WTC11 (cell line): Measurements from ENCODE around the gene TDRKH. TPM values are rescaled to one million over a fixed set of nuclear protein-coding genes. Genes with fewer than 3 reads are reported as not detected.

ENCODE experiments used
- ATAC-seq: fragments of 200-7000 bp; cut with Tn5 transposase; 2 replicates; pipeline ENCODE4 v1.10.0; 2021; ENCODE audit warnings: mild to moderate bottlenecking, moderate library complexity
- CTCF ChIA-PET: fragments of 300-600 bp; sonication (Branson Sonifier 250); formaldehyde crosslinking; loops from one replicate; lab custom pipeline; 2021; ENCODE audit warnings: antibody characterized with exemption; lab: Charles Lee
- POLR2A ChIA-PET: fragments of 350-600 bp; sonication (Branson Sonifier 250); formaldehyde crosslinking; loops from one replicate; lab custom pipeline; 2021; ENCODE audit warnings: antibody characterized with exemption; lab: Charles Lee
- DNase-seq: peaks from one replicate; pipeline ENCODE4 v3.0.0; 2021; ENCODE audit warnings: low spot score
- H3K27ac Mint-ChIP-seq: 2 replicates; pipeline ENCODE4 v1.8.0; 2021; ENCODE audit warnings: mixed read lengths
- H3K27me3 Mint-ChIP-seq: 2 replicates; pipeline ENCODE4 v1.8.0; 2021; ENCODE audit warnings: low read depth, mild to moderate bottlenecking, moderate library complexity, mixed read lengths
- H3K36me3 Mint-ChIP-seq: 2 replicates; pipeline ENCODE4 v1.8.0; 2021; ENCODE audit warnings: mixed read lengths
- H3K4me1 Mint-ChIP-seq: 2 replicates; pipeline ENCODE4 v1.8.0; 2022; ENCODE audit warnings: mixed read lengths
- H3K4me3 Mint-ChIP-seq: 2 replicates; pipeline ENCODE4 v1.8.0; 2021; ENCODE audit warnings: mild to moderate bottlenecking, moderate library complexity, mixed read lengths
- H3K9me3 Mint-ChIP-seq: 2 replicates; pipeline ENCODE4 v1.8.0; 2021; ENCODE audit warnings: mixed read lengths
- CREM ChIP-seq: sonication (generic); formaldehyde crosslinking; IDR thresholded peaks from 2 replicates; pipeline ENCODE4 v1.8.1; 2022; ENCODE audit warnings: mild to moderate bottlenecking, missing genetic modification reagents, moderate library complexity
- ESRRA ChIP-seq: sonication (generic); formaldehyde crosslinking; IDR thresholded peaks from 2 replicates; pipeline ENCODE4 v1.8.1; 2022; ENCODE audit warnings: mild to moderate bottlenecking, missing genetic modification reagents, borderline replicate concordance
- FOXK1 ChIP-seq: sonication (generic); formaldehyde crosslinking; IDR thresholded peaks from 2 replicates; pipeline ENCODE4 v1.8.0; 2022; ENCODE audit warnings: mild to moderate bottlenecking, moderate library complexity, missing genetic modification reagents
- GABPB1 ChIP-seq: sonication (generic); formaldehyde crosslinking; IDR thresholded peaks from 2 replicates; pipeline ENCODE4 v1.8.1; 2023; ENCODE audit warnings: mild to moderate bottlenecking, missing genetic modification reagents
- GRHL2 ChIP-seq: fragments of 250-450 bp; sonication (Bioruptor Pico); IDR thresholded peaks from 2 replicates; pipeline ENCODE4 v1.8.0; 2022; ENCODE audit warnings: mild to moderate bottlenecking, moderate library complexity; ENCODE audit not compliant: insufficient replicate concordance, severe bottlenecking
- HMGXB4 ChIP-seq: sonication (generic); formaldehyde crosslinking; IDR thresholded peaks from 2 replicates; pipeline ENCODE4 v1.8.1; 2023; ENCODE audit warnings: mild to moderate bottlenecking, moderate library complexity, missing genetic modification reagents
- PREB ChIP-seq: sonication (generic); formaldehyde crosslinking; IDR thresholded peaks from 2 replicates; pipeline ENCODE4 v1.8.1; 2022; ENCODE audit warnings: mild to moderate bottlenecking, missing genetic modification reagents, moderate library complexity, borderline replicate concordance
- PRRX2 ChIP-seq: fragments of 250-450 bp; sonication (Bioruptor Pico); IDR thresholded peaks from 2 replicates; pipeline ENCODE4 v1.8.0; 2021; ENCODE audit warnings: mild to moderate bottlenecking
- SMAD3 ChIP-seq: sonication (generic); formaldehyde crosslinking; IDR thresholded peaks from 2 replicates; pipeline ENCODE4 v1.8.0; 2022; ENCODE audit warnings: missing genetic modification reagents, mild to moderate bottlenecking, borderline replicate concordance
- SMAD4 ChIP-seq: sonication (generic); formaldehyde crosslinking; IDR thresholded peaks from 2 replicates; pipeline ENCODE4 v1.8.0; 2022; ENCODE audit warnings: mild to moderate bottlenecking, missing genetic modification reagents
- TEAD4 ChIP-seq: sonication (generic); formaldehyde crosslinking; IDR thresholded peaks from 2 replicates; pipeline ENCODE4 v1.8.0; 2022; ENCODE audit warnings: mild to moderate bottlenecking, missing genetic modification reagents
- ZNF425 ChIP-seq: fragments of 250-450 bp; sonication (Bioruptor Pico); conservative IDR thresholded peaks from 2 replicates; pipeline ENCODE4 v1.9.0; 2021; ENCODE audit warnings: mild to moderate bottlenecking
- ZNF512 ChIP-seq: sonication (generic); formaldehyde crosslinking; IDR thresholded peaks from 2 replicates; pipeline ENCODE4 v1.8.1; 2022; ENCODE audit warnings: missing genetic modification reagents, borderline replicate concordance
- ZNF532 ChIP-seq: fragments of 250-450 bp; sonication (Bioruptor Pico); IDR thresholded peaks from 2 replicates; pipeline ENCODE4 v1.9.0; 2021; ENCODE audit warnings: mild to moderate bottlenecking, borderline replicate concordance
- total RNA-seq: library from RNA; stranded (reverse); gene quantifications from 3 replicates; pipeline ENCODE4 v1.2.3, GENCODE V29; 2021

The TDRKH gene
- total RNA-seq, 1 experiment from 2014 or later = 21.8 TPM

- TF ChIP-seq ZNF425 (CRISPR knock-in tag) (no peak), FOXK1 (CRISPR knock-in tag) (no peak), ESRRA (CRISPR knock-in tag) (no peak), GRHL2 (CRISPR knock-in tag) (no peak)
Measured at GRCh38 chr1:151799179-151800022, 9.1 kb upstream of the TDRKH start (continued).

- Mint-ChIP-seq H3K27ac (no peak overlapping the region), H3K4me1 (peaks cover 14% of the 10 kb centered on the region), H3K9me3 (no peaks in the 10 kb centered on the region), H3K27me3 (peaks cover 3% of the 10 kb centered on the region; the same call in 1 of the 2 replicates), H3K36me3 (no peaks in the 10 kb centered on the region), H3K4me3 (no peak overlapping the region)
- ChIA-PET CTCF (interaction anchor here (0.9 kb wide), 1 partner anchor 9 kb away, joined by 3 read pairs; no protein-coding TSS in a partner anchor), POLR2A (interaction anchor here (0.6 kb wide), 1 partner anchor 42 kb away, joined by 7 read pairs; no protein-coding TSS in a partner anchor)
- no peak for TF ChIP-seq PRRX2
- no peak for TF ChIP-seq TEAD4 (CRISPR knock-in tag)
- TF ChIP-seq ZNF425 (CRISPR knock-in tag) = no peak
- no peak for TF ChIP-seq PREB
- no peak for TF ChIP-seq SMAD3 (CRISPR knock-in tag)
- TF ChIP-seq ZNF512 (CRISPR knock-in tag) = no peak
- TF ChIP-seq GABPB1 = no peak
- TF ChIP-seq SMAD4 (CRISPR knock-in tag) = no peak
- TF ChIP-seq CREM = no peak
- TF ChIP-seq ZNF532 (CRISPR knock-in tag) = no peak
- no peak for TF ChIP-seq HMGXB4 (CRISPR knock-in tag)
- DNase-seq (no peak), ATAC-seq (no peak)
Measured at GRCh38 chr1:151798571-151798970, 8.3 kb upstream of the TDRKH start.
